Lower lobe of right lung (tissue), 2 donors: Measurements from ENCODE around the gene SCAMP5. TPM values are rescaled to one million over a fixed set of nuclear protein-coding genes. Genes with fewer than 3 reads are reported as not detected.

Source experiments
- ATAC-seq, 2 donors: fragments of 200-7000 bp; cut with Tn5 transposase; one replicate each; pipeline ENCODE4 v1.9.1; 2020 to 2022; ENCODE audit warnings: mild to moderate bottlenecking in 2 of 2, moderate library complexity in 2 of 2
- DNase-seq: peaks from one replicate; pipeline ENCODE4 v3.0.0-alpha.2; 2020
- H3K27ac ChIP-seq: fragments of 200-600 bp; one replicate; pipeline ENCODE4 v1.8.0; 2022
- H3K27me3 ChIP-seq: fragments of 200-600 bp; one replicate; pipeline ENCODE4 v1.8.0; 2022; ENCODE audit warnings: low read depth
- H3K36me3 ChIP-seq: fragments of 200-600 bp; one replicate; pipeline ENCODE4 v1.8.0; 2022; ENCODE audit warnings: mild to moderate bottlenecking
- H3K4me1 ChIP-seq: fragments of 200-600 bp; one replicate; pipeline ENCODE4 v1.8.0; 2022
- H3K4me3 ChIP-seq: fragments of 200-600 bp; one replicate; pipeline ENCODE4 v1.8.0; 2022; ENCODE audit warnings: mild to moderate bottlenecking
- H3K9me3 ChIP-seq: fragments of 200-600 bp; one replicate; pipeline ENCODE4 v1.8.0; 2022
- intact Hi-C: fragments of 100-400 bp; cut with DNase I; formaldehyde crosslinking; loops from one replicate; pipeline ENCODE4 v1.11.0; 2022
- total RNA-seq: library from RNA; stranded (reverse); fragmentation: NEBNext Ultra II Directional; extraction: Animal tissue kit (Norgen Biotek cat#: 25700); gene quantifications from one replicate; pipeline ENCODE4 v1.2.1, GENCODE V29; 2021
- TF ChIP-seq, protein P1 (sequence below): fragments of 200-600 bp; IDR thresholded peaks from one replicate; pipeline ENCODE4 v1.8.0; 2022; ENCODE audit warnings: antibody characterized with exemption, mild to moderate bottlenecking
- donor health status: DM: no; HTN: yes; CAD: no; lungs with severe emphysema.

The SCAMP5 gene
- total RNA-seq, 1 donor from 2014 or later: 1.9 TPM

DNA sequence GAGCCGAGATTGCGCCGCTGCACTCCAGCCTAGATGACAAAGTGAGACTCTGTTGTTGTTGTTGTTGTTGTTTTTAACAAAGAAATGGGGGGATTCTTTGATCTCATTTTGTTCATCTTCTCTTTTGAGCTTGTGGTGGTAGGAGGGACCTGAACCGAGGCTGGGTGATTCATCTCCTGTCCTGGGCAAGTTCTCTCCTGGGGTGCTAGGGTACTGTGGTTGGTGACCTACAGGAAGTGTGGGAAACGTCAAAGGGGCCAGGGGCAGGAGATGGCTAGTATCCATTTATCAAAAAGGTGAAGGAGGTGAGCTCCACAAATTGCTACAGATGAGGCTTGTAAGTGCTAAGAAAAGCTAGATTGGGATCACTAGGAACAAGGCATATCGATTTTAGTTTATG lies 42.3 kb downstream of the SCAMP5 start:
- TF ChIP-seq, protein P1, sequence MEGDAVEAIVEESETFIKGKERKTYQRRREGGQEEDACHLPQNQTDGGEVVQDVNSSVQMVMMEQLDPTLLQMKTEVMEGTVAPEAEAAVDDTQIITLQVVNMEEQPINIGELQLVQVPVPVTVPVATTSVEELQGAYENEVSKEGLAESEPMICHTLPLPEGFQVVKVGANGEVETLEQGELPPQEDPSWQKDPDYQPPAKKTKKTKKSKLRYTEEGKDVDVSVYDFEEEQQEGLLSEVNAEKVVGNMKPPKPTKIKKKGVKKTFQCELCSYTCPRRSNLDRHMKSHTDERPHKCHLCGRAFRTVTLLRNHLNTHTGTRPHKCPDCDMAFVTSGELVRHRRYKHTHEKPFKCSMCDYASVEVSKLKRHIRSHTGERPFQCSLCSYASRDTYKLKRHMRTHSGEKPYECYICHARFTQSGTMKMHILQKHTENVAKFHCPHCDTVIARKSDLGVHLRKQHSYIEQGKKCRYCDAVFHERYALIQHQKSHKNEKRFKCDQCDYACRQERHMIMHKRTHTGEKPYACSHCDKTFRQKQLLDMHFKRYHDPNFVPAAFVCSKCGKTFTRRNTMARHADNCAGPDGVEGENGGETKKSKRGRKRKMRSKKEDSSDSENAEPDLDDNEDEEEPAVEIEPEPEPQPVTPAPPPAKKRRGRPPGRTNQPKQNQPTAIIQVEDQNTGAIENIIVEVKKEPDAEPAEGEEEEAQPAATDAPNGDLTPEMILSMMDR: no peak
- H3K4me1 ChIP-seq: peaks cover 15% of the 10 kb centered on the region
- no peak overlapping the region for H3K27ac ChIP-seq
- H3K27me3 ChIP-seq: no peaks in the 10 kb centered on the region
- H3K9me3 ChIP-seq: no peaks in the 10 kb centered on the region
- DNase-seq (no peak), ATAC-seq (no peak)
- intact Hi-C loops: no loop called here
- H3K4me3 ChIP-seq: no peak overlapping the region
- no peaks in the 10 kb centered on the region for H3K36me3 ChIP-seq

DNA sequence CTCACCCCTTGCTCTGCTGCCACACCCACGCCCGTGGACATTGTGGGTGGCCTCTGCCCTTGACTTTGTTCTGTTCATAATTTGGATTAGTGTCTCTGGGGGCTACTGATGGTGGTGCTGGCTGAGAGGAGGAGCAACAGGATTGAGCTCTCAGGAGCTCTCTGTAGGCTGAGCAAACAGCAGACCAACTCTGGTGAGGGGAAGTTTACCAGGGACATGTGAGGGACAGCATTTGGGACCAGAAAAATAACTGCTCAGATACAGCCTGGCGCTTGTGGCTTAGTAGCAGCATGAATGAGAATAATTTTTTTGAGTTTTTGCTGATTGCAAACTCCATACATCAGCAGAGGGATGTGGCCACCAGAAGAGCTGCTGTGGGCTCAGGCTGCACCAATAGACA lies 42.9 kb downstream of the SCAMP5 start:
- intact Hi-C loops: no loop called here
- H3K27me3 ChIP-seq: no peaks in the 10 kb centered on the region
- no peak for ATAC-seq

DNA sequence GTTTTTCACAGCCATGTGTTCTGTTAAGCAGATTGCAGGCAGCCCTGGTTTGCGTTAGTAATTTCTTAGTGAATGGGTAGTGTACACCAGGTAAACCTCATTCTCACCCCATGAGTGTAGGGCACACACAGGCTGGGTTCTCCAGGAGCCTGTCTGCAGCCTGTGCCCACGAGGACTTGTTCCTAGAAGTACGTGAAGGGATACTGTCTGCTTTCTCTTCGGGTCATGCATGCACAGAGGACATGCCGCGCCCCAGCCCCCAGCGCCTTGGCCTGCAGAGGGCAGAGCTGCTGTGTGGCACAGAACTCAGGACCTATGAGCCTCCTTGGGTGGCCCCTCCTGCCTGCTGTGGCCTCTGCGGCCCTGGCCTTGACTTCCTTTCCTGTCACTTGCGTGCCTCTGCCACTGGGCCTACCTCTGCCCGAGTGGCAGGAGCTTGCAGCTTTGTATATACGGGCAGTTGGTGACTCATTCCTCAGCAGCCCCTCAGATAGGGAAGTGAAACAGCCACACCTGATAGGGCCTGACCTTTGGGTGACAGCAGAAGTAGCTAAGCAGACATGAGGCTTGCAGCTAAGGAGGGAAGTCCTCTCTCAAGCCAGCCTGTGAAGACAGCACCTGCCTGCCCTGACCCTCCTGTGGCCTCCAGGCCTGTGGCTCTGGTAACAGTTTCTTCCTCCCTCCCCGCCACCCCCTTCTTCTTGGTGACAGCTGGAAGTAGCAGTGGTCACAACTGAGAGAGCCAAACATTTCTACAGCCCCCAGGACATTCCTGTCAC lies 47.6 kb downstream of the SCAMP5 start:
- Histone ChIP-seq H3K36me3 (no peaks in the 10 kb centered on the region), H3K27ac (peak overlapping the region; percentile 87), H3K4me3 (peak overlapping the region; percentile 24), H3K4me1 (peaks cover 68% of the 10 kb centered on the region), H3K27me3 (no peaks in the 10 kb centered on the region), H3K9me3 (no peaks in the 10 kb centered on the region)
- DNase-seq (peak; percentile 95), ATAC-seq (peak; percentile 76 to 87)
- intact Hi-C loops: no loop called here
- TF ChIP-seq, protein P1: peak; percentile 80

More for the DNA sequence above, 42.9 kb downstream of the SCAMP5 start:
- Histone ChIP-seq H3K4me3 (no peak overlapping the region), H3K9me3 (no peaks in the 10 kb centered on the region), H3K4me1 (peaks cover 21% of the 10 kb centered on the region), H3K36me3 (no peaks in the 10 kb centered on the region), H3K27ac (no peak overlapping the region)
- DNase-seq: no peak
- TF ChIP-seq, protein P1: no peak

DNA sequence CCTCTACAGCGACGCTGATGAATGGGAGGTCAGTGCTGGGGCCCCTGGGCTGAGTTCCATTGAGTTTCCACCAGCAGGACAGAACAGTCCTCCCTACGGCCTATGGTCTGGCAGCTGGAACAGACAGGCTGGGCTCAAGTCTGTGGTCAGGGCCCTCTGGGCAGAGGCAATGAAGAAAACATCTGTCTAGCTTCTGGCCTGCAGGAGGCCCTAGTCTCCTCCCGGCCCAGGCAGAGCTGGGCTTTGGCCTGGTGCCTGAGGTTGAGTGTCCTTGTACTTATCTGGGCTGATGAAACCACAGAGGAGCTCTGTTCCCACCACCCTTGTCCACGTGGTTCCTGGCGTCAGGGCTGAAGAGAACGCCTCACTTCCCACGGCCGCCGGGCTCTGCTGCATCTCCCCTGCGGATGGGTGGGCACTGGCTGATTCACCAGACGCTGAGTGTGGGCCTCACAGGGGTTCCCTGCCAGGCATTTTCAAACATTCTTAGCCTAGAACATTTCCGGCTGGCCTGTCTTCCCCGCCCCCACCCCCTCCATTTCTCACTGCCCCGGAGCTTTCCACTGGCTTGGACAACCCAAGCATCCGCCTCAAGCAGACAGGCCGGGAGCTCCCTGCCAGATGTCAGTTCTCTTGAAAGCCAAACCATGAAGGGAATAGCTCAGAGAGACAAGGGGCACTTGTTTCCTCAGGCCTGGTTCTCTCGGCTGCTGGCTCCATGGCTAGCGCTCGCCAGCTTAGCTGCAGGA lies 48.3 kb downstream of the SCAMP5 start:
- peaks cover 75% of the 10 kb centered on the region for H3K4me1 ChIP-seq
- H3K9me3 ChIP-seq: no peaks in the 10 kb centered on the region
- TF ChIP-seq, protein P1: peak; percentile 58
- no peaks in the 10 kb centered on the region for H3K36me3 ChIP-seq
- H3K27ac ChIP-seq: peak overlapping the region; percentile 87
- peak overlapping the region; percentile 24 for H3K4me3 ChIP-seq
- intact Hi-C loops: no loop called here
- ATAC-seq (peak; percentile 90 to 91), DNase-seq (peak; percentile 96)
- H3K27me3 ChIP-seq: no peaks in the 10 kb centered on the region

DNA sequence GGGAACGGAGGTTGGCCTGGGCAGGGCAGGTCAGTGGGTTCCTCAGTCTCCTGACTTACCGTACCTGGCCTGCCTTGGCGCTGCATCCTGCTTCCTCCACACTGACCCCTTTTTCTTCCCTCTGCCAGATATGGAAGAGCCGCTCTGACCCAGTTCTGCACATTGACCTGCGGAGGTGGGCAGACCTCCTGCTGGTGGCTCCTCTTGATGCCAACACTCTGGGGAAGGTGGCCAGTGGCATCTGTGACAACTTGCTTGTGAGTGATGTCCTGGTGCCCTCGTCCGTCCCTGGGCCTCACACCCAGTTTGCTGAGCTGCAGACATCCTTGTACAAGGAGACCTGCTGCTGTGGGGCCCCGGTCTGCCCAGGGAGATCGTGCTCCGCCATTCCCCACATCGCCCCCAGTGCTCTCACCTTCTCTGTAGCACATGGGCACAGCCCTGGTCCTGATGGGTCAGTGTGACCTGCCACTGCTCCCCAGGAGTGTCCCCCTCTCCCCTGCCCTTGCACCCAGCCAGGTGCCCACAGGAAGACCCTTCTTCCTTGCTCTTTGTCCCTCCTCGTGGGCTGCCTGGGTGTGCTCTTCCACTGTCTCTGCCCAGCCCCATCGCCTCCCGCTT lies 49.0 kb downstream of the SCAMP5 start:
- H3K4me3 ChIP-seq: peak overlapping the region; percentile 24
- no peaks in the 10 kb centered on the region for H3K36me3 ChIP-seq
- H3K9me3 ChIP-seq: no peaks in the 10 kb centered on the region
- intact Hi-C loops: no loop called here
- peaks cover 79% of the 10 kb centered on the region for H3K4me1 ChIP-seq
- H3K27ac ChIP-seq: peak overlapping the region; percentile 87
- TF ChIP-seq, protein P1: no peak
- H3K27me3 ChIP-seq: no peaks in the 10 kb centered on the region
- ATAC-seq (no peak), DNase-seq (no peak)
